Smooth muscle cell (in vitro differentiated cells): Measurements from ENCODE around the gene RAB31. TPM values are rescaled to one million over a fixed set of nuclear protein-coding genes. Genes with fewer than 3 reads are reported as not detected.

ENCODE experiments used
- DNase-seq: peaks from one replicate; lab custom pipeline; 2025; ENCODE audit not compliant: unreplicated experiment; lab: John Stamatoyannopoulos, UW
- H2AFZ ChIP-seq: fragments of 200-600 bp; sonication (generic); 2 replicates; pipeline ENCODE4 v1.6.0; 2016; ENCODE audit warnings: antibody characterized with exemption, low read depth, mild to moderate bottlenecking
- H3F3A ChIP-seq: fragments of 200-600 bp; sonication (generic); 2 replicates; pipeline ENCODE4 v1.6.0; 2017; ENCODE audit warnings: antibody characterized with exemption, low read depth
- H3K27ac ChIP-seq: fragments of 200-600 bp; sonication (generic); 2 replicates; pipeline ENCODE4 v1.5.1; 2016; ENCODE audit warnings: low read depth, mild to moderate bottlenecking
- H3K27me3 ChIP-seq: fragments of 200-600 bp; sonication (generic); 2 replicates; pipeline ENCODE4 v1.6.1; 2016; ENCODE audit warnings: low read depth, mild to moderate bottlenecking
- H3K36me3 ChIP-seq: fragments of 200-600 bp; sonication (generic); 2 replicates; pipeline ENCODE4 v1.5.1; 2016; ENCODE audit warnings: low read depth
- H3K4me1 ChIP-seq: fragments of 200-600 bp; sonication (generic); 2 replicates; pipeline ENCODE4 v1.5.1; 2016; ENCODE audit warnings: low read depth
- H3K4me2 ChIP-seq: fragments of 200-600 bp; sonication (generic); 2 replicates; pipeline ENCODE4 v1.6.0; 2016; ENCODE audit warnings: mild to moderate bottlenecking
- H3K4me3 ChIP-seq: fragments of 200-600 bp; sonication (generic); 2 replicates; pipeline ENCODE4 v1.5.1; 2016; ENCODE audit warnings: mild to moderate bottlenecking
- H3K79me2 ChIP-seq: fragments of 200-600 bp; sonication (generic); 2 replicates; pipeline ENCODE4 v1.6.0; 2016; ENCODE audit warnings: low read depth, mild to moderate bottlenecking
- H3K9ac ChIP-seq: fragments of 200-600 bp; sonication (generic); 2 replicates; pipeline ENCODE4 v1.6.0; 2016; ENCODE audit warnings: low read depth
- H3K9me3 ChIP-seq: fragments of 200-600 bp; sonication (generic); replicated peaks from 2 replicates; pipeline ENCODE4 v1.5.1; 2016; ENCODE audit warnings: low read depth
- H4K20me1 ChIP-seq: fragments of 200-600 bp; sonication (generic); 2 replicates; pipeline ENCODE4 v1.6.0; 2016; ENCODE audit warnings: low read depth
- WGBS: methylation state at CpG from one replicate; pipeline ENCODE4 v1.1.7; 2016; ENCODE audit warnings: low lambda C conversion rate; 5-methylcytosine and 5-hydroxymethylcytosine counted together
- polyA plus RNA-seq: library from polyadenylated mRNA; unstranded; fragments of >200 nt; fragmentation: Nextera tagmentation; extraction: Ambion mirVana; gene quantifications from 2 replicates; pipeline ENCODE4 v1.2.1, GENCODE V29; 2016
- total RNA-seq: library from RNA; depleted of rRNA; stranded (reverse); fragments of >200 nt; gene quantifications from 2 replicates; pipeline ENCODE4 v1.2.3, GENCODE V29; 2014
- TF ChIP-seq, protein P1 (sequence below): fragments of 200-600 bp; sonication (generic); IDR thresholded peaks from 2 replicates; pipeline ENCODE4 v1.5.1; 2017; ENCODE audit warnings: borderline replicate concordance, mild to moderate bottlenecking, antibody characterized with exemption; ENCODE audit not compliant: insufficient read depth, poor library complexity, severe bottlenecking

RAB31 gene
- total and polyA plus RNA-seq, 2 experiments from 2014 or later: 116 to 414 TPM

DNA sequence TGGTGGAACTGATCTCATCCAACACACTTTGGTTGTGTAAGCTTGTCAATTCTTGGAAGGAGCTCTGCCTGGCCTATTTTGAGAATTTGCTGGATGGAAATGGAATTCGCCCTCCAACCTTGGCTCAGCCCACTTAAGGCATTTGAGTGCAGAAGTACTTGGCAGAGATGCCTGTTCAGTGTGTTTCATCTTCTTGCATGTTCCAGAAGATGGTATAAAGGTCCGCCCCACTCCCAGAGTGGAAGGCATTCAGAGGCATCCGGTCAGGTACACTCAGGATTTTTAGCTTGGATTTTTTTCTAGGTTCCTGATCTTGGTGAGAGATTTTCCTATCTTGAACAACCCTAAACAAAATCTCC lies 116.4 kb downstream of the RAB31 start:
- Histone ChIP-seq H3K27me3 (no peaks in the 10 kb centered on the region), H3K27ac (no peak overlapping the region), H3K9me3 (no peaks in the 10 kb centered on the region), H3K4me2 (peak overlapping the region; percentile 39), H3K4me1 (peaks cover 12% of the 10 kb centered on the region), H4K20me1 (peaks cover 11% of the 10 kb centered on the region), H3K4me3 (no peak overlapping the region), H2AFZ (no peak overlapping the region), H3K79me2 (peaks cover 54% of the 10 kb centered on the region), H3K9ac (no peak overlapping the region), H3K36me3 (peaks cover 8% of the 10 kb centered on the region), H3F3A (peaks cover 15% of the 10 kb centered on the region)
- TF ChIP-seq, protein P1, sequence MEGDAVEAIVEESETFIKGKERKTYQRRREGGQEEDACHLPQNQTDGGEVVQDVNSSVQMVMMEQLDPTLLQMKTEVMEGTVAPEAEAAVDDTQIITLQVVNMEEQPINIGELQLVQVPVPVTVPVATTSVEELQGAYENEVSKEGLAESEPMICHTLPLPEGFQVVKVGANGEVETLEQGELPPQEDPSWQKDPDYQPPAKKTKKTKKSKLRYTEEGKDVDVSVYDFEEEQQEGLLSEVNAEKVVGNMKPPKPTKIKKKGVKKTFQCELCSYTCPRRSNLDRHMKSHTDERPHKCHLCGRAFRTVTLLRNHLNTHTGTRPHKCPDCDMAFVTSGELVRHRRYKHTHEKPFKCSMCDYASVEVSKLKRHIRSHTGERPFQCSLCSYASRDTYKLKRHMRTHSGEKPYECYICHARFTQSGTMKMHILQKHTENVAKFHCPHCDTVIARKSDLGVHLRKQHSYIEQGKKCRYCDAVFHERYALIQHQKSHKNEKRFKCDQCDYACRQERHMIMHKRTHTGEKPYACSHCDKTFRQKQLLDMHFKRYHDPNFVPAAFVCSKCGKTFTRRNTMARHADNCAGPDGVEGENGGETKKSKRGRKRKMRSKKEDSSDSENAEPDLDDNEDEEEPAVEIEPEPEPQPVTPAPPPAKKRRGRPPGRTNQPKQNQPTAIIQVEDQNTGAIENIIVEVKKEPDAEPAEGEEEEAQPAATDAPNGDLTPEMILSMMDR: no peak
- DNase-seq: no peak
- WGBS: 98% methylated on average over 3 of the region's 3 CpGs

DNA sequence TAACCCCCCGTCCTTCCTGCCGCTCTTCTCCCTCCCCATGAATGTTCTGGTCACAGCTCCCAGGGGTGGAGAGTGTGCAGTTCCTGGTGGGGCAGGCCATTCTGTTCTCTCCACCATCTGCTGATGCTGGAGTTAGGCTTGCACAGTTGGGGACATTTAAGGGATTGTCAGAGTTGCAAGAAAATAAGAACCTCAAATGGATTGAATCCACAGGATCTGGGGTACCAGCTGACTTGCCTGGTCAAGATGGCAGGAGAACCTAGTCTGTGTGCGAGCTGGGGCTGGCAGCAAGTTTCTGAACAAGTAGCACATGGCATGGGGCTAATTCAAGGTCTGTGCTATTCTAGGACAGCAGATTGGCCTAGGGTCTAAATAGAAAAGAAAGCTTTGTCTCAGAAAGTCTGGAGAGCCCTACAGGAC lies 116.9 kb downstream of the RAB31 start:
- no peak overlapping the region for H3K9ac ChIP-seq
- WGBS: 95% methylated on average over 3 of the region's 3 CpGs
- H3K4me2 ChIP-seq: peak overlapping the region; percentile 39

DNA sequence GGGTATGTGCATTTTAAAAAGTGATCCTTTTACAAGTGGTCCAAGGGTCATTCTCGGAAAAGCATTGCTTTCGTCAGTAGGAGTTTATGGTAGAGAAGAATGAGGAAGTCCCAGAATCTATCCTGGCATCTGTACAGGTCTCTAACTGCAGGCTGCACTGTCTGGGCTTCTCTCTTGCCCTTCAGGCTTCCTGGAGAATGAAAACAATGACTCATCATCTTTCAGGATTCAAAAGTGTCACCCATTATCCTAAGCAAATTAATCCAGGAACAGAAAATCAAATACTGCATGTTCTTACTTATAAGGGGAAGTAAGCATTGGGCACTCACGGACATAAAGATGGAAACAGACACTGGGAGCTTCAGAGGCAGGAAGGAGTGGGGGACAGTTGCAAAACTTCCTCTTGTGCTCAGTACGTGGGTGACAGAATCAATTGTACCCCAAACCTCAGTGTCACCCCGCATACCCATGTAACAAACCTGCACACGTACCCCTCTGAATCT lies 117.5 kb downstream of the RAB31 start:
- no peak overlapping the region for H3K9ac ChIP-seq

More for the DNA sequence above, 116.9 kb downstream of the RAB31 start:
- Histone ChIP-seq H3F3A (peaks cover 16% of the 10 kb centered on the region), H3K27me3 (no peaks in the 10 kb centered on the region), H3K9me3 (no peaks in the 10 kb centered on the region), H3K36me3 (peaks cover 5% of the 10 kb centered on the region), H3K27ac (peak overlapping the region; percentile 43), H2AFZ (no peak overlapping the region), H3K79me2 (peaks cover 54% of the 10 kb centered on the region), H4K20me1 (peaks cover 13% of the 10 kb centered on the region), H3K4me3 (no peak overlapping the region), H3K4me1 (peaks cover 12% of the 10 kb centered on the region)
- DNase-seq: no peak
- TF ChIP-seq, protein P1: no peak

More for the DNA sequence above, 117.5 kb downstream of the RAB31 start:
- Histone ChIP-seq H3K4me2 (peak overlapping the region; percentile 39), H3K4me1 (peaks cover 12% of the 10 kb centered on the region), H3K9me3 (no peaks in the 10 kb centered on the region), H4K20me1 (peaks cover 13% of the 10 kb centered on the region), H3K27ac (peak overlapping the region; percentile 43), H3K79me2 (peaks cover 54% of the 10 kb centered on the region), H3K4me3 (no peak overlapping the region), H3F3A (peaks cover 16% of the 10 kb centered on the region), H3K36me3 (peaks cover 4% of the 10 kb centered on the region), H3K27me3 (no peaks in the 10 kb centered on the region), H2AFZ (no peak overlapping the region)
- WGBS: 81% methylated on average over 6 of the region's 6 CpGs
- no peak for DNase-seq
- TF ChIP-seq, protein P1: no peak
